Fibroblast of mammary gland (primary cell): ENCODE data around the gene GORASP2.

Experiments used
- DNase-seq: peaks from one replicate; pipeline ENCODE4 v3.0.0-alpha.2; 2010; ENCODE audit warnings: low read depth
- H3K4me3 ChIP-seq: 2 replicates; pipeline ENCODE4 v1.5.1; 2011; ENCODE audit warnings: low read depth, mild to moderate bottlenecking, low read length, moderate library complexity; ENCODE audit not compliant: control insufficient read depth
- CTCF ChIP-seq: conservative IDR thresholded peaks from 2 replicates; pipeline ENCODE4 v1.5.1; 2011; ENCODE audit warnings: low read depth, low read length, inconsistent platforms; ENCODE audit not compliant: control insufficient read depth, insufficient read depth

GORASP2 gene

GRCh38 chr2:170974304-170974993 lies 45.4 kb downstream of the GORASP2 start:
- peak overlapping the region; percentile 73 for H3K4me3 ChIP-seq
- TF ChIP-seq CTCF = no peak
- peak; percentile 22 for DNase-seq

- H3K4me3 ChIP-seq = no peak overlapping the region
- no peak for TF ChIP-seq CTCF
- no peak for DNase-seq
These were observed 46.3 kb downstream of the GORASP2 start for GRCh38 chr2:170975127-170975942.

GRCh38 chr2:170975943-170976270 lies 46.9 kb downstream of the GORASP2 start:
- H3K4me3 ChIP-seq = no peak overlapping the region
- TF ChIP-seq CTCF = no peak
- DNase-seq = no peak

GRCh38 chr2:170984079-170984478 lies 55.0 kb downstream of the GORASP2 start:
- no peak overlapping the region for H3K4me3 ChIP-seq
- TF ChIP-seq CTCF = no peak
- DNase-seq = no peak

GRCh38 chr2:170985407-170985806 lies 56.4 kb downstream of the GORASP2 start:
- no peak overlapping the region for H3K4me3 ChIP-seq
- TF ChIP-seq CTCF = no peak
- no peak for DNase-seq

GRCh38 chr2:170986566-170987258 lies 57.7 kb downstream of the GORASP2 start:
- no peak overlapping the region for H3K4me3 ChIP-seq
- no peak for TF ChIP-seq CTCF
- DNase-seq = no peak
